Caki2 (cell line): ENCODE data around the gene SCAF8. TPM values are rescaled to one million over a fixed set of nuclear protein-coding genes. Genes with fewer than 3 reads are reported as not detected.
"Not testable (repeated sequence)": the region's sequence is repeated elsewhere in the genome, so short reads cannot be mapped to it uniquely, and the experiment has no call there.

ENCODE experiments used
- DNase-seq: peaks from one replicate; pipeline ENCODE4 v3.0.0-alpha.2; 2015; ENCODE audit warnings: low read depth
- in situ Hi-C: cut with HindIII; loops from 2 replicates; pipeline ENCODE4 v1.10.0; 2016; ENCODE audit warnings: low sequenced_read_pairs, low pct_unique_long_range_greater_than_20kb, mixed read lengths
- total RNA-seq: library from RNA; depleted of rRNA; stranded (reverse); fragments of >200 nt; shearing (Covaris generic); gene quantifications from 2 replicates; pipeline ENCODE4 v1.2.3, GENCODE V29; 2014; ENCODE audit warnings: low replicate concordance

Gene SCAF8
- total RNA-seq, 1 experiment from 2014 or later, result 10.2 TPM

DNA sequence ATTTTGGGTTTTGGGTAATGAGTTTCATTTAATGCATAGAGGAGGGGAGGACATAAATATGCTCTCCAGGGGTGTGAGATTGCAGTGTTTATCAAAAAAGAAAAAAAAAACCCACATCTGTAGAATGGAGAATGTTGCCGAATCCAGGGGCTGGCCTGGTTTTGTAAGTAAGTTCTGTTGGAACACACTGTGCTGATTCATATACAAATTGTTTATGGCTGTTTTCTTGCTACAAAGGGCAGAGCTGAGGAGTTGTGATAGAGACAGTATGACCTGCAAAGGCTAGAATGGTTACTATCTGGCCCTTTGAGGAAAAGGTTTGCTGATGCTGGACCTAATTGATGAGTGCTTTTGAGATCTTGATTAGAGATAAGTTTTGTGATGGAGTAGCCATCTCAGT, 30.4 kb downstream of the SCAF8 start:
- in situ Hi-C loops, result no loop called here
- DNase-seq, result no peak

DNA sequence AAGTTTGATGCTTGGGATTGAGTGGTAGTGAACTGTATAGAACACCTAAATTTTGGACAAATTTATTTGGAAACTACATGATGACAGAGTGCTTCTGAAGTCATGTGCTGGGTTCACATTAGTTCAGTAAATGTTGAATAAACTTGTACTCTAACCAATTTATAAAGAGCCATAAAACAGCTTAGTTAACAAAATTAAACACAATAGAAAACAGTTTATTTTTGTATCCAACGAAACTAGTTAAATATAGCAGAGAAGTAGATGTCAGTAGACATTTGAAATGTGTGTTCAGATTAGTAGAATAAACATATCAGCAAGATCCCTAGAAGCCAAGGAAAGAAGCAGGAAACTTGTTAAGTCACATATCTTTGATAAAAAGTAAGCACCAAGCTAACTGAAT, 32.1 kb downstream of the SCAF8 start:
- in situ Hi-C loops, result no loop called here

DNA sequence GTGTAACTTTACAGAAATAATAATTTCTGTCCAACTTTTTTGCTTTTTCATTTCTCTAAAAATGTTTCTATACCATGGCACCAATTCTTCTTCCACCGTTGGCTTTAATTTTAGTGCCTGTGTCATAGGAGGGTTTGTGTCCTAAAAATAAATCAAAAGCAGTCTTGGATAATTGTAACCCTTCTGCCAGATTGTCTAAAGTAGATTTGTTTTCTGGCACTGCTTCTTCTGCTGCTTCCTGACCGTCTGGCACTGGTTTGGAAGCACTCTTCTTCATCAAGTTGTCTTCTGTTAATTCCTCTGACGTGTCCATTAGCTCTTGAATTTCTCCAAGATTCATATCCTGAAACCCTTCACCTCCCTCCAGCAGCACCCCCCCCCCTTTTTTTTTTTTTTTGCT, 33.1 kb downstream of the SCAF8 start:
- no peak for DNase-seq
- in situ Hi-C loops, result no loop called here

More for the DNA sequence above, 32.1 kb downstream of the SCAF8 start:
- no peak for DNase-seq

DNA sequence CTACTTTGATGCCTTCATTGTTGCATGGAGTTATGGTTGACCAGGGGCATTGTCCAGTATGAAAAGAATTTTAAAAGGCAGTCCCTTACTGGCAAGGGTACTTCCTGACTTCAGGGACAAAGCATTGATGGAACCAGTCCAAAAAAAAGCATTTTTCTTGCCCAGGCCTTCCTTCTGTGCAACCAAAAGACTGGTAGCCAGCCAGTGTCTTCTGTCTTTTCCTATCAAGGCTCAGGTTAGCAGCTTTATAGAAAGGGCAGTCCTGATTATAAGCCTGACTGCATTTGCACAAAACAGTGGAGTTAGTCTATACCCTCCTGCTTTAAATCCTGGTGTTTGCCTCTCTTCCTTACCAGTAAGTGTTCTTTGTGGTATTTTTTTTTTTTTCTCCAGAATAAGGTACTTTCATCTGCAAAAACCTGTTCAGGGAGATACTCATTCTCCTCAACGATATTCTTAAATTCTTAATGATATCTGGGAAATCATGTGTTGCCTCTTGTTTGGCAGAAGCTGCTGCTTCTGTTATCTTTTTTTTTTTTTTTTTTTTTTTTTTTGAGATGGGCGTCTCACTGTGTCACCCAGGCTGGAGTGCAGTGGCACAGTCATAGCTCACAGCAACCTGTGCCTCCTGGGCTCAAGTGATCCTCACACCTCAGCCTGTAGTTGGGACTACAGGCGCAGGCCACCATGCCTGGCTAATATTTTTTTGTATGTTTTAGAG, 33.9 kb downstream of the SCAF8 start:
- no peak for DNase-seq
- in situ Hi-C loops, result no loop called here

DNA sequence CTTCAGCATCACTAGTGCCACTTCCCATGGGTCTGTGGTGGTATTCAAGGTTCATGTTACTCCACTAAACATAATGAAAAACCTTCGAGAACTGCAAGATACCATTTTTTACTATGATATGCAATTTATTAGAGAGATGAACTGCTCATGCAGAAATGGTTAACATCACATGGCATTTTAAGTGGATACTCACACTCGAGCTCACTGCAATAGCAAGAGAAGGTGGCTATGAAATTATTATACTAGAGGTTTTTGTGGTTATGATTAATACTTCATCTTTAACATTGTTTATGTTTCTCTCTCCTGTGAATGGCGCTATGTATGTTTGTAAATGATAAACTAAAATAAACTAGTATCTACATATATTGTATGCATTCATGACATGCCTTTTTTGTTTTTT, 35.1 kb downstream of the SCAF8 start:
- in situ Hi-C loops, result no loop called here
- no peak for DNase-seq

DNA sequence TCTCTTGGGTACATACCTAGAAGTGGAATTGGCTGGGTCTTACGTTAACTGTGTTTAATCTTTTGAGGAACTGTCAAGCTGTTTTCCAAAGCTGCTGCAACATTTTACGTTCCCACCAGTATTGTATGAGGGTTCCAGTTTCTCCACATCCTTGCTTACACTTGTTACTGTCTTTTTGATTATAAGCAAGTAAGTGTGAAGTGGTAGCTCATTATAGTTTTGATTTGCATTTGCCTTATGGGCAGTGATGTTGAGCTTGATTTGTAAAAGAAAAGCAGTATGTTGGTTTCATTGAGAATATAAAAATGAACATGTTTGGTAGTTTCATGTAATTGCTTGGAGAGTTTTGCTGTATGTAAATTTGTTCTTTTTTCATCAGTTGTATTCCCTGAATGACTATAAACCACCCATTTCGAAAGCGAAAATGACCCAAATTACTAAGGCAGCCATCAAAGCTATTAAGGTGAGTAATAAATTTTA, 40.4 kb downstream of the SCAF8 start:
- no peak for DNase-seq
- in situ Hi-C loops, result no loop called here

DNA sequence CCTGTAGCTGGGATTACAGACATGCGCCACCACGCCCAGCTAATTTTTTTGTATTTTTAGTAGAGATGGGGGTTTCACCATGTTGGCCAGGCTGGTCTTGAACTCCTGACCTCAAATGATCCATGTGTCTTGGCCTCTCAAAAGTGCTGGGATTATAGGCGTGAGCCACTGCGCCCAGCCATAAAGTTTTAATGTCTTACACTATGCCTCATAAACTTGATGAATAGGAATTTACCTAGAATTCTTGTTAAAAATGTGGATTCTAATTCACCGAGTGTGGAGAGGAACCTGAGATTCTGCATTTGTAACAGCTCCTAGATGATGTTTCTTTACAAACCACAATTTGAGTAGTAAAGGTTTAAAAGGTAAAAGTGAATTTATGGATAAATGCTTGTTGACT, 45.9 kb downstream of the SCAF8 start:
- in situ Hi-C loops, DNase-seq: not testable (repeated sequence)

DNA sequence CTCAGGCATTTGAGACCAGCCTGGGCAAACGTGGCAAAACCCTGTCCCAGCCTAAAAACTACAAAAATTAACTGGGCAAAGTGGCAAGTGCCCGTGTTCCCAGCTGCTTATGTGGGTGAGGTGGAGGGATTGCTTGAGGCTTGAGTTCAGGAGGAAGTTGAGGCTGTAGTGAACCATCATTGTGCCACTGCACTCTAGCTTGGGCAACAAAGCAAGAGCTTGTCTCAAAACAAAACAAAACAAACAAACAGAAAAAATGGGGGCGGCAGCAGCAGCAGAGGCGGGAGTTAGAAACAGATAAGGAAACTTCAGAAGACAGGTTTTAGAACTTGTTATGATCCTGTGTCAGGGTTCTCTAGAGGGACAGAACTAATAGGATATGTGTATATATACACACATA, 49.0 kb downstream of the SCAF8 start:
- in situ Hi-C loops, result no loop called here
- DNase-seq, result no peak

DNA sequence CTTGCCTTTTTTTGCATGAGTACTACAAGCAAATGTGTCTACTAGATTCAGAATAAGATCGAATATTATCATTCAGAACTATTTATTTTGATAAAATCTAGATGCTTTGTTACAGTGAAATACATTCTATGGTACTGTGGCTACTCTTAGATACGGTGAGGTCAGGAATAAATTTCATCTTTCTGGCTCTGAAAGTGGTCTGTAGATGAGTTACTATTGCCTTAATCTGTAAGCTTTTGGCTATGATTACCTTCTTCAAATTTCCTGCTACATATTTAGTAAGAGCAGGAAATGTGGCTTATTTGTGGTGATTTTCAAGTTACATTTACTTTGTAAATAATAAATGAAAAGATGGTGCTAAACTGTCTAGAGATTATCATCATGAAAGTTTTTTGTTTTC, 50.0 kb downstream of the SCAF8 start:
- in situ Hi-C loops, result no loop called here
- DNase-seq, result no peak

DNA sequence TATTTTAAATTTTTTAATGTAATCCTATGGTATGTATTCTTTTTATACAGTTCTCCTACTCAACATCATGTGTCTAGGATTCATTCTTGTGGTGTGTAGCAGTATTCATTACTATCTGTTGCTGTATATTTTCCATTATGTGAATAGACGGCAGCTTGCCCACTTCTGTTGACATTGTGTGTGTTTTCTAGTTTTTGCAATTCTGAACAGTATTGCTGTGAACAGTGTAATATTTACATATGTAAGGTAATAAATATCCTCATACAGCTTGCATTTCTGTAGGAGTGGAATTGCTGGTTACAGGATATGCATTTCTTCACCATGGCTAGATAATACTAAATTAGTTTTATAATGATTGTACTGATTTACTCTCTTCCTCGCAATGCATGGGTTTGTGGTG, 51.9 kb downstream of the SCAF8 start:
- in situ Hi-C loops, result no loop called here
- no peak for DNase-seq

DNA sequence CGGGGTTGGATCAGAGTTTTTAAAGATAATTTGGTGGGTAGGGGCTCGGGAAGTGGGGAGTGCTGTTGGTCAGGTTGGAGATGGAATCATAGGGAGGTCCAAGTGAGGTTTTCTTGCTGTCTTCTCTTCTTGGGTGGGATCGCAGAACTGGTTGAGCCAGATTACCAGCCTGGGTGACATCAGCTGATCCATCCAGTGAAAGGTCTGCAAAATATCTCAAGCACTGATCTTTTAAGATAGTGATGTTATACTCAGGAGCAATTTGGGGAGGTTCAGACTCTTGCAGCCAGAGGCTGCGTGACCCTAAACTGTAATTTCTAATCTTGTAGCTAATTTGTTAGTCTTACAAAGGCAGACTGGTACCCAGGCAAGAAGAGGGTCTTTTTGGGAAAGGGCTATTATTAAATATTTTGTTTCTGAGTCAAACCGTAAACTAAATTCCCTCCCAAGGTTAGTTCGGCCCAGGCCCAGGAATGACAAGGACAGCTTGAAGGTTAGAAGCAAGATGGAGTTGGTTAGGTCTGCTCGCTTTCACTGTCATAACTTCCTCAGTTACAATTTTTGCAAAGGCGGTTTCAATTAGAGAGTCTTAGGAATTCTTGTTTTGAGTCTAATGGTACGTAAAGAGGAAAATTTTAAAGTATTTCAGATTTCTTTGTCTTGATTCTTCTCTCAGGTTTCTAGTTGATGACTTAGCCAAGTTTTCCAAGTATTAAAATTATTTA, 53.1 kb downstream of the SCAF8 start:
- in situ Hi-C loops, result no loop called here
- no peak for DNase-seq

DNA sequence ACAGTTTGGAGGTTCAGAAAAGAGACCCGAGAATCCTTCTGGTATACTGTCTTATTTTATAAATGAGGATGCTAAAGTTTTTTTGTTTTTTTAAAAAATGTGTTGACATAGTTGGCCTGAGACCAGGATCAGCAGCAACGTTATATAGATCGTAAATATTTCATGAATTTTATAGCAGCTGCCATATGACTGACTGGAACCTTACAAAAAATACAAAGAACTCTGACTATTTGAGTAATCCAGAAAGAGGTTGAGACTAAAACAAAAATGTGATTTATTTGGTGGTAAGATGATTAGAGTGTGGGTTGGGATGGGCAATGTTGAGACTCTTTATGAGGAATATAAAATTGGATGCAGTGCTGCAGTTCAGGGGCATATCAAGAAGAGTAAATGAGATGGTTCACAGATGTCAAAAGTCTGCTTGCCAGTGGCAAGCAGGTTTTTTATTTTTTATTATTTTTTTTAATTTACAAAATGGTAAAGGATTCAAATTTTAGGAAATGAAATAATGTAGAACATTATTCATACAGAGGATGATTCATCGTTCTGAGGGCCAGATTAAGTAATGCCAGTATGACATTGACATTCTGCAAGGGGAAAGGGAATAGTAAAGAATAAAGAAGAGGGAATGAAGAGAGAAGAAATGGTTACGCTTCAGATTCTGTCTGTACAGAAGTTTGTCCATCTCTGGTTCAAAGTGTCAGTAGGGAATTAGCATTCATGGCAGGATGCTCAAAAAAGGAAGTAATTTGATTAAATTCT, 58.5 kb downstream of the SCAF8 start:
- in situ Hi-C loops, result no loop called here
- DNase-seq, result no peak

DNA sequence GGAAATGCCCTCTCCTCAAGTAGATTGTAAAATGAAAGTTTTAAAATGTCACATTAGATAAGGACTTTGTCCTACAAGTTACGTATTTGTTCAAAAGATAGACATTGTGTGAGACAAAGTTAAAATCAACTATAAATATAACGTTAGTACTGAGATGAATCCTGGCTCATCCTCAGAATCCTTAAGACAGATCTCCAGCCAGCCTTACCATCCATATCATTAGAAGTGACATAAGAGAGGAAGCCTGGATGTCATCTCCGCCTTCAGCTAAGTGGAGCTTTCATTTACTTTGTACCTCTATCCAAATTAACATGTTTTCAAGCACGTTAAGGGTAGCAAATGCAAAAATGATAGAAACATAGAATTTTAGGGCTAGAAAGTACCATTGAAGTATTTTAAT, 59.1 kb downstream of the SCAF8 start:
- no peak for DNase-seq
- in situ Hi-C loops, result no loop called here

DNA sequence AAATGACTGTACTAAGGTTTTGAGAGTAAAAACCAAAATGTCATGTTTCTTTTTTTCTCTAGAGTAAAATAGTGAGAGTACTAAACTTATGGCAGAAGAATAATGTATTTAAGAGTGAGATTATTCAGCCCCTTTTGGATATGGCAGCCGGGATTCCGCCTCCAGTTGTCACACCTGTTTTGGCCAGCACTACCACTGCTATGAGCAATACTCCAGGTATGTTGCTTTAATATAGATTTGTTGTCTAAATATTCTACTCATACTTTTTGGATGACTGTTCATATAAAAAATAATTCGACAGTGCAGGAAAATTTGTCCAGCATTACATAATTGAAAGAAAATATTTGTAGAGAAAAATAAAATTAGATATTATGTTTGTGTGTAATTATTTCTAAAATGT, 59.5 kb downstream of the SCAF8 start:
- in situ Hi-C loops, result no loop called here
- no peak for DNase-seq

DNA sequence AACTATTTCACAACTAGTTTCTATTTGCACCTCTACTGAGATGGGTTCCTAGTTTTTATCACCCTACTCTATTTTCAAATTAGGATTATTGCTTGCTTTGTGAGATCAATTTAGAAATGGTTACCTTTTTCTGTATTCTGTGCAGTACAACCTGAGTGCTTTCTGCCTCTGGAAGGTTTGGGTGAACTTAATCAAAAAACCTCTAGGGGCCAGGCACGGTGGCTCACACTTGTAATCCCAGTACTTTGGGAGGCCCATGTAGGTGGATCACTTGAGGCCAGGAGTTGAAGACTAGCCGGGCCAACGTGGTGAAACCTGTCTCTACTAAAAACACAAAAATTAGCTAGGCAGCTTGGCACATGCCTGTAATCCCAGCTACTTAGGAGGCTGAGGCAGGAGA, 63.3 kb downstream of the SCAF8 start:
- in situ Hi-C loops, result no loop called here
- DNase-seq, result no peak

DNA sequence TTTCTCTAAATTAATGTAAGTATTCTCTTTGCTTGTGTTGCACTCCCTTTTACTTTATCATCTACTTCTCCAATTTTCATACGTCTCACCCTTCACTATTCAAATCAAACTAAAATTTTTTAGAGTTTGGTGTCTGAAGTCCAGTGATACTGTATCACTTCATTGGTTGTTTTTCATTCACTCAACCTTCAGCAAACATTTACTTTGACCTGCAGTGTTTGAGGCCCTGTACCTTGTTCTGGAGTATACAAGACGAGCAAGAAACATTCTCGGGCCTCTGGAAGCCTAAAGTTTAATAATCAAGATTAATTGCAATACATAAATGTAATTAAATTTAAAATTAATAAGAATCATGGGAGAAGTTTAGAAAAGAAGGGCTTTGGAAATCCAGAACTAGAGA, 64.6 kb downstream of the SCAF8 start:
- in situ Hi-C loops, result no loop called here
- no peak for DNase-seq

DNA sequence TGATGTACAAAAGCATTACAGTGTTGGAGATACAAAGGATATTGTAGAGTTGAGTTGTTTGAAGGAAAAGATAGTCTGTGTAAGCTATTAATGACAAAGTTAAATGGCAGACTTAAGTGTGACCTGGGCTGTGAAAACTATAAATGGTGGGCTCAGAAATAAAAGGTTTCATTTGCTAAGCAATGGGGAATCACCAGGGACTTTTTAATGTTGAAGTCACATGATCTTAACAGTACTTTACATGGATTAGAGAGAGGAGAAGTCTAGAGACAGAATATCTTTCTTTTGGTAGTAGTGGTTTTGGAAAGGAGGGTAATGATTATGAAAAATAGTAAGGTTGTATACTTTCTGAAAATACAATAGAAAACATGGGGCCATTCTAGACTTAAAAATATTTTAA, 67.1 kb downstream of the SCAF8 start:
- DNase-seq, result no peak
- in situ Hi-C loops, result no loop called here

DNA sequence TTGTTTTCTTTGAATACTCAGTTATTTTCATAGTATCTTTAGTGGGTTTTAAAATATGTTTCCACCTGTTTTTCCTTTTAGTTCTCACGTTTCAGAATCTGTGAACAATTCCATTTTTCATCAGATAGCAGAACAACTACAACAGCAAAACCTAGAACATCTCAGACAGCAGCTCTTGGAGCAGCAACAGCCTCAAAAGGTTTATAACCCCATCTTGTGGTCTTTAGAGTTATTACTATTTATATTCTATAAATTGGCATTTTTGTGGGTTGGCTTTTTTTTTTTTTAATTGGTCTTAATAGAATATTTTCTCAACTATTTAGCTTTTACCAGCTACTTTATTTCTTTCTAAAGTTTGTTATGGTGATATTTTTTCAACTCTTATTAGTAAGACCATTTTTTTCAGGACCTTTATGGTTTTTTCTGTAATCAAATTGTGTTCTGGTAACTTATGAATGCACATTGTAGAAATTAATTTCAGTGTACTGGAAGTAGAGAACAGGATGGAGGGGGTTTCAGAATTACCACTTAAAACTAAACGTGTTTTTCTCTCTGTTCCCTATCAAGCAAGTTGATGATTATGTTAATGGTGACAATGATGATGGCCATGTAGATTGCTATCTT, 72.2 kb downstream of the SCAF8 start:
- in situ Hi-C loops, result no loop called here
- DNase-seq, result peak; percentile 10

DNA sequence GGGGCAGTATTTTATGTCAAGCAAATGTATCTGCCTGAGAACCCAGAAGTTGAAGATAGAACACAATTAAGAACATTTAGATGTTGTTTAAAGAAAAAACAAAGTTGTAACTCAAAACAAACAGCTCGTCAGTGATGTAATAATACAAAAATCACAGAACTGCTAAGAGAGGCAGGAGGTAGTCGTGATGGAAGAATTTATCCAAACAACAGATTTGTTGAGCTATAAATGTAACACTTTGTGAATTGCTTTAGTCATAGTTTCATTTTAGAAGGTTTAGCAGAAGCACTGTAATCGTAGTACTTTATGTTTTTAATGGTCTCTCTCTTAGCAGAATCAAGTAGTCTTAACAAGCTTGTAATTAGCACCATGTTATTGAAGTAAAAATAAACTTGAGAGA, 73.6 kb downstream of the SCAF8 start:
- no peak for DNase-seq
- in situ Hi-C loops, result no loop called here
